Mesenchymal stem cell (in vitro differentiated cells and primary cell): ENCODE results near the gene CTNNA3.

Experiments used
- DNase-seq: peaks from one replicate; pipeline ENCODE4 v3.0.0-alpha.2; 2013
- H2AFZ ChIP-seq: one replicate; pipeline ENCODE4 v1.6.1; 2013; ENCODE audit warnings: low read depth, mild to moderate bottlenecking, control low read depth, inconsistent platforms, low read length, moderate library complexity
- H2AK5ac ChIP-seq: 2 replicates; pipeline ENCODE4 v1.6.1; 2013; ENCODE audit warnings: low read length, moderate library complexity, mild to moderate bottlenecking, inconsistent platforms; ENCODE audit not compliant: severe bottlenecking
- H2BK120ac ChIP-seq: one replicate; pipeline ENCODE4 v1.6.1; 2013; ENCODE audit warnings: low read depth, mild to moderate bottlenecking, inconsistent platforms, low read length, moderate library complexity
- H2BK12ac ChIP-seq, 2 experiments: one replicate each; pipeline ENCODE4 v1.6.1; 2013; ENCODE audit warnings: inconsistent platforms in 2 of 2, low read length in 2 of 2, mild to moderate bottlenecking in 2 of 2, moderate library complexity in 2 of 2, control low read depth in 1 of 2
- H2BK15ac ChIP-seq: one replicate; pipeline ENCODE4 v1.6.1; 2013; ENCODE audit warnings: mild to moderate bottlenecking, low read depth, inconsistent platforms; ENCODE audit not compliant: poor library complexity, severe bottlenecking
- H2BK5ac ChIP-seq: 2 replicates; pipeline ENCODE4 v1.6.1; 2013; ENCODE audit warnings: low read depth, mild to moderate bottlenecking, low read length, control low read depth, inconsistent platforms; ENCODE audit not compliant: poor library complexity, severe bottlenecking
- H3K14ac ChIP-seq, 2 experiments: one replicate each; pipeline ENCODE4 v1.6.1; 2013; ENCODE audit warnings: inconsistent platforms in 2 of 2, low read length in 2 of 2, control low read depth in 1 of 2, mild to moderate bottlenecking in 1 of 2, moderate library complexity in 1 of 2
- H3K18ac ChIP-seq, 2 experiments: one replicate each; pipeline ENCODE4 v1.6.1; 2013; ENCODE audit warnings: inconsistent platforms in 2 of 2, low read length in 2 of 2, control low read depth in 1 of 2, low read depth in 1 of 2, mild to moderate bottlenecking in 1 of 2
- H3K23ac ChIP-seq, 2 experiments: one replicate each; pipeline ENCODE4 v1.6.1; 2013; ENCODE audit warnings: inconsistent platforms in 2 of 2, low read length in 2 of 2, mild to moderate bottlenecking in 2 of 2, moderate library complexity in 2 of 2, control low read depth in 1 of 2
- H3K27ac ChIP-seq: 2 replicates; pipeline ENCODE4 v1.5.1; 2013; ENCODE audit warnings: mild to moderate bottlenecking, moderate library complexity, low read length, control low read depth, inconsistent platforms; ENCODE audit not compliant: poor library complexity, severe bottlenecking
- H3K27me3 ChIP-seq, 2 experiments: 2 replicates each; pipeline versions ENCODE4 v1.6.1 to v1.7.0; 2013; ENCODE audit warnings: low read length in 2 of 2, mild to moderate bottlenecking in 2 of 2, moderate library complexity in 2 of 2, control low read depth in 1 of 2, inconsistent platforms in 1 of 2; ENCODE audit not compliant: control insufficient read depth in 1 of 2, insufficient read depth in 1 of 2
- H3K36me3 ChIP-seq, 2 experiments: 2 replicates each; pipeline versions ENCODE4 v1.6.1 to v1.7.0; 2013; ENCODE audit warnings: low read length in 2 of 2, control low read depth in 1 of 2, inconsistent platforms in 1 of 2, low read depth in 1 of 2, mild to moderate bottlenecking in 1 of 2; ENCODE audit not compliant: insufficient read depth in 2 of 2, control insufficient read depth in 1 of 2
- H3K4ac ChIP-seq, 2 experiments: one replicate each; pipeline ENCODE4 v1.6.1; 2013; ENCODE audit warnings: inconsistent platforms in 2 of 2, low read length in 2 of 2, mild to moderate bottlenecking in 2 of 2, moderate library complexity in 2 of 2, control low read depth in 1 of 2, low read depth in 1 of 2
- H3K4me1 ChIP-seq: 2 replicates; pipeline ENCODE4 v1.6.1; 2013; ENCODE audit warnings: low read depth, low read length, control low read depth; ENCODE audit not compliant: control insufficient read depth, insufficient read depth
- H3K4me2 ChIP-seq: 2 replicates; pipeline ENCODE4 v1.6.1; 2013; ENCODE audit warnings: low read length, mild to moderate bottlenecking, inconsistent platforms; ENCODE audit not compliant: poor library complexity, severe bottlenecking
- H3K4me3 ChIP-seq, 2 experiments: 2 replicates each; pipeline versions ENCODE4 v1.5.1 to v1.7.0; 2013; ENCODE audit warnings: low read length in 2 of 2, mild to moderate bottlenecking in 2 of 2, control low read depth in 1 of 2, low read depth in 1 of 2; ENCODE audit not compliant: insufficient read depth in 1 of 2
- H3K79me1 ChIP-seq: replicated peaks from 2 replicates; pipeline ENCODE4 v1.6.1; 2013; ENCODE audit warnings: mild to moderate bottlenecking, control low read depth, low read length, inconsistent platforms; ENCODE audit not compliant: poor library complexity, severe bottlenecking
- H3K9ac ChIP-seq: 2 replicates; pipeline ENCODE4 v1.7.0; 2013; ENCODE audit warnings: mild to moderate bottlenecking, low read length, moderate library complexity
- H3K9me3 ChIP-seq: 2 replicates; pipeline ENCODE4 v1.7.0; 2013; ENCODE audit warnings: mild to moderate bottlenecking, low read length; ENCODE audit not compliant: control insufficient read depth
- H4K8ac ChIP-seq: one replicate; pipeline ENCODE4 v1.6.1; 2013; ENCODE audit warnings: inconsistent platforms, mild to moderate bottlenecking, low read length, moderate library complexity
- H4K91ac ChIP-seq: one replicate; pipeline ENCODE4 v1.6.1; 2013; ENCODE audit warnings: mild to moderate bottlenecking, low read length, inconsistent platforms
- WGBS: methylation state at CpG from one replicate; pipeline ENCODE4 v1.1.7; 2013; ENCODE audit warnings: mixed read lengths; 5-methylcytosine and 5-hydroxymethylcytosine counted together

The CTNNA3 gene

GRCh38 chr10:66189271-66189670 lies 1506.7 kb downstream of the CTNNA3 start:
- Histone ChIP-seq H3K36me3 (no peaks in the 10 kb centered on the region), H3K14ac (no peak overlapping the region)
- no peak for DNase-seq

GRCh38 chr10:66187053-66187733 lies 1508.8 kb downstream of the CTNNA3 start:
- 90% methylated on average over 3 of the region's 3 CpGs for WGBS
- no peak overlapping the region for H2AK5ac ChIP-seq

More at GRCh38 chr10:66189271-66189670, 1506.7 kb downstream of the CTNNA3 start:
- Histone ChIP-seq H3K4me2 (no peak overlapping the region), H3K9me3 (no peaks in the 10 kb centered on the region), H3K79me1 (no peaks in the 10 kb centered on the region), H3K4ac (no peak overlapping the region), H3K23ac (no peak overlapping the region), H3K27me3 (no peaks in the 10 kb centered on the region), H3K27ac (no peak overlapping the region), H2BK15ac (no peak overlapping the region), H4K91ac (no peak overlapping the region), H3K9ac (no peak overlapping the region), H2AFZ (no peak overlapping the region), H3K4me1 (no peaks in the 10 kb centered on the region), H2BK12ac (no peak overlapping the region), H2BK120ac (no peak overlapping the region), H4K8ac (no peak overlapping the region), H2BK5ac (no peak overlapping the region), H3K18ac (no peak overlapping the region), H3K4me3 (no peak overlapping the region), H2AK5ac (no peak overlapping the region)

GRCh38 chr10:66183028-66183427 lies 1513.0 kb downstream of the CTNNA3 start:
- Histone ChIP-seq H2BK12ac (no peak overlapping the region), H4K8ac (no peak overlapping the region), H3K79me1 (no peaks in the 10 kb centered on the region), H2BK5ac (no peak overlapping the region), H3K4me1 (no peaks in the 10 kb centered on the region), H3K14ac (no peak overlapping the region), H3K36me3 (no peaks in the 10 kb centered on the region), H3K9me3 (no peaks in the 10 kb centered on the region), H2AFZ (no peak overlapping the region), H3K27ac (no peak overlapping the region), H3K4me3 (no peak overlapping the region), H3K4ac (no peak overlapping the region), H3K4me2 (no peak overlapping the region), H3K9ac (no peak overlapping the region), H2AK5ac (no peak overlapping the region), H3K18ac (no peak overlapping the region), H4K91ac (no peak overlapping the region), H3K27me3 (no peaks in the 10 kb centered on the region), H2BK120ac (no peak overlapping the region), H3K23ac (no peak overlapping the region), H2BK15ac (no peak overlapping the region)
- WGBS = 100% methylated on average over 1 of the region's 2 CpGs
- DNase-seq = no peak

More at GRCh38 chr10:66187053-66187733, 1508.8 kb downstream of the CTNNA3 start:
- H3K4ac ChIP-seq = no peak overlapping the region
- no peaks in the 10 kb centered on the region for H3K79me1 ChIP-seq
- H2BK12ac ChIP-seq = no peak overlapping the region
- H3K4me3 ChIP-seq = no peak overlapping the region
- no peaks in the 10 kb centered on the region for H3K4me1 ChIP-seq
- no peak overlapping the region for H3K18ac ChIP-seq
- H3K27me3 ChIP-seq = no peaks in the 10 kb centered on the region
- H3K4me2 ChIP-seq = no peak overlapping the region
- no peaks in the 10 kb centered on the region for H3K9me3 ChIP-seq
- H4K91ac ChIP-seq = no peak overlapping the region
- no peak overlapping the region for H3K14ac ChIP-seq
- H2AFZ ChIP-seq = no peak overlapping the region
- H2BK120ac ChIP-seq = no peak overlapping the region
- H2BK5ac ChIP-seq = no peak overlapping the region
- no peak overlapping the region for H2BK15ac ChIP-seq
- no peaks in the 10 kb centered on the region for H3K36me3 ChIP-seq
- no peak overlapping the region for H3K23ac ChIP-seq
- H4K8ac ChIP-seq = no peak overlapping the region
- peak; percentile 4 for DNase-seq
- no peak overlapping the region for H3K27ac ChIP-seq
- H3K9ac ChIP-seq = no peak overlapping the region

- H2BK5ac ChIP-seq = no peak overlapping the region
- WGBS = no CpG with 5 or more reads among the region's 5 CpGs
- no peak overlapping the region for H3K4me2 ChIP-seq
Observed at GRCh38 chr10:66180581-66181318, 1515.2 kb downstream of the CTNNA3 start.

More at GRCh38 chr10:66180581-66181318, 1515.2 kb downstream of the CTNNA3 start:
- H2BK12ac ChIP-seq = no peak overlapping the region
- no peak overlapping the region for H4K91ac ChIP-seq
- H3K4ac ChIP-seq = no peak overlapping the region
- H3K14ac ChIP-seq = no peak overlapping the region
- no peak overlapping the region for H3K18ac ChIP-seq
- no peak overlapping the region for H3K23ac ChIP-seq
- H2AK5ac ChIP-seq = no peak overlapping the region
- no peak overlapping the region for H3K27ac ChIP-seq
- no peaks in the 10 kb centered on the region for H3K36me3 ChIP-seq
- H2BK15ac ChIP-seq = no peak overlapping the region
- no peak overlapping the region for H3K4me3 ChIP-seq
- DNase-seq = peak; percentile 59
- H2BK120ac ChIP-seq = no peak overlapping the region
- no peak overlapping the region for H3K9ac ChIP-seq
- H2AFZ ChIP-seq = no peak overlapping the region
- H3K79me1 ChIP-seq = no peaks in the 10 kb centered on the region
- H3K27me3 ChIP-seq = no peaks in the 10 kb centered on the region
- no peaks in the 10 kb centered on the region for H3K9me3 ChIP-seq
- H4K8ac ChIP-seq = no peak overlapping the region
- H3K4me1 ChIP-seq = no peaks in the 10 kb centered on the region
